Neutrophil (primary cell): ENCODE measurements around the gene PDE6H.

Source experiments
- H3K27ac ChIP-seq: fragments of 200-600 bp; sonication (generic); 2 replicates; pipeline ENCODE4 v1.5.1; 2016; ENCODE audit warnings: mild to moderate bottlenecking, moderate library complexity
- H3K27me3 ChIP-seq: fragments of 200-600 bp; sonication (generic); 2 replicates; pipeline ENCODE4 v1.6.0; 2016; ENCODE audit warnings: mild to moderate bottlenecking
- H3K36me3 ChIP-seq: fragments of 200-600 bp; sonication (generic); 2 replicates; pipeline ENCODE4 v1.5.1; 2017
- H3K4me1 ChIP-seq, 2 experiments: fragments of 200-600 bp in 1 of 2; sonication (generic) in 1 of 2; 1 replicate in 1 of 2; 2 replicates in 1 of 2; pipeline versions ENCODE4 v1.5.1 to v1.6.1; 2013 to 2016; ENCODE audit warnings: low read depth in 1 of 2, low read length in 1 of 2, mild to moderate bottlenecking in 1 of 2, moderate library complexity in 1 of 2; ENCODE audit not compliant: control insufficient read depth in 1 of 2, insufficient read depth in 1 of 2
- H3K4me3 ChIP-seq, 2 experiments: fragments of 200-600 bp in 1 of 2; sonication (generic) in 1 of 2; 1 replicate in 1 of 2; 2 replicates in 1 of 2; pipeline ENCODE4 v1.5.1; 2013 to 2016; ENCODE audit warnings: low read depth in 1 of 2, low read length in 1 of 2, mild to moderate bottlenecking in 1 of 2, moderate library complexity in 1 of 2
- H3K9me3 ChIP-seq: fragments of 200-600 bp; sonication (generic); 2 replicates; pipeline ENCODE4 v1.5.1; 2016
- CTCF ChIP-seq: fragments of 200-600 bp; sonication (generic); IDR thresholded peaks from 2 replicates; pipeline ENCODE4 v1.5.1; 2016; ENCODE audit warnings: antibody characterized with exemption

PDE6H gene

GRCh38 chr12:14931359-14931758, 41.5 kb upstream of the PDE6H start:
- no peaks in the 10 kb centered on the region for H3K27me3 ChIP-seq
- no peak for TF ChIP-seq CTCF
- no peak overlapping the region for H3K4me3 ChIP-seq
- H3K27ac ChIP-seq, result no peak overlapping the region
- no peaks in the 10 kb centered on the region for H3K9me3 ChIP-seq
- H3K36me3 ChIP-seq, result peaks cover 62% of the 10 kb centered on the region
- no peaks in the 10 kb centered on the region for H3K4me1 ChIP-seq

GRCh38 chr12:14931791-14932560, 40.9 kb upstream of the PDE6H start:
- H3K36me3 ChIP-seq, result peaks cover 68% of the 10 kb centered on the region
- no peaks in the 10 kb centered on the region for H3K9me3 ChIP-seq
- H3K4me1 ChIP-seq, result no peaks in the 10 kb centered on the region
- no peak for TF ChIP-seq CTCF
- no peak overlapping the region for H3K27ac ChIP-seq
- H3K4me3 ChIP-seq, result no peak overlapping the region
- H3K27me3 ChIP-seq, result no peaks in the 10 kb centered on the region

GRCh38 chr12:14934511-14934910, 38.3 kb upstream of the PDE6H start:
- H3K27ac ChIP-seq, result no peak overlapping the region
- TF ChIP-seq CTCF, result no peak

GRCh38 chr12:14935031-14935430, 37.8 kb upstream of the PDE6H start:
- no peak overlapping the region for H3K4me3 ChIP-seq
- peaks cover 18 to 21% of the 10 kb centered on the region in 2 experiments for H3K4me1 ChIP-seq
- H3K27ac ChIP-seq, result no peak overlapping the region
- H3K9me3 ChIP-seq, result no peaks in the 10 kb centered on the region
- no peak for TF ChIP-seq CTCF
- no peaks in the 10 kb centered on the region for H3K27me3 ChIP-seq
- peaks cover 61% of the 10 kb centered on the region for H3K36me3 ChIP-seq

More at GRCh38 chr12:14934511-14934910, 38.3 kb upstream of the PDE6H start:
- H3K9me3 ChIP-seq, result no peaks in the 10 kb centered on the region
- no peaks in the 10 kb centered on the region for H3K27me3 ChIP-seq
- peaks cover 65% of the 10 kb centered on the region for H3K36me3 ChIP-seq
- H3K4me1 ChIP-seq, result peaks cover 18% of the 10 kb centered on the region in 2 experiments
- no peak overlapping the region for H3K4me3 ChIP-seq

GRCh38 chr12:14936224-14936861, 36.5 kb upstream of the PDE6H start:
- Histone ChIP-seq H3K27ac (no peak overlapping the region), H3K36me3 (peaks cover 63% of the 10 kb centered on the region), H3K4me3 (no peak overlapping the region), H3K27me3 (no peaks in the 10 kb centered on the region), H3K4me1 (peaks cover 18 to 21% of the 10 kb centered on the region in 2 experiments), H3K9me3 (no peaks in the 10 kb centered on the region)
- no peak for TF ChIP-seq CTCF
